HepG2 (cell line): ENCODE results near the gene DBNDD2. TPM values are rescaled to one million over a fixed set of nuclear protein-coding genes. Genes with fewer than 3 reads are reported as not detected.
A peak's percentile ranks its signal among the peaks of the same experiment; 100 is the strongest.

Source experiments
- CTCF ChIP-seq: sonication (generic); formaldehyde crosslinking; IDR thresholded peaks from 2 replicates; pipeline ENCODE4 v1.5.0; 2020; ENCODE audit warnings: mild to moderate bottlenecking, missing genetic modification reagents, moderate library complexity
- FOXJ3 ChIP-seq: sonication (generic); formaldehyde crosslinking; IDR thresholded peaks from 2 replicates; pipeline ENCODE4 v1.4.0; 2020; ENCODE audit warnings: missing genetic modification reagents, mild to moderate bottlenecking, borderline replicate concordance
- GMEB1 ChIP-seq: sonication (generic); formaldehyde crosslinking; IDR thresholded peaks from 2 replicates; pipeline ENCODE4 v1.5.1; 2020; ENCODE audit warnings: missing genetic modification reagents, mild to moderate bottlenecking, borderline replicate concordance
- GMEB2 ChIP-seq: IDR thresholded peaks from 2 replicates; pipeline ENCODE4 v1.6.1; 2016; ENCODE audit warnings: missing biosample characterization, missing genetic modification reagents, low read depth
- HOXA9 ChIP-seq: sonication (generic); formaldehyde crosslinking; IDR thresholded peaks from 2 replicates; pipeline ENCODE4 v1.8.1; 2022; ENCODE audit warnings: missing genetic modification reagents, mild to moderate bottlenecking, moderate library complexity, borderline replicate concordance
- NFE2L1 ChIP-seq: sonication (generic); formaldehyde crosslinking; IDR thresholded peaks from 2 replicates; pipeline ENCODE4 v1.4.0; 2020; ENCODE audit warnings: missing genetic modification reagents, mild to moderate bottlenecking, borderline replicate concordance
- ONECUT2 ChIP-seq: sonication (generic); formaldehyde crosslinking; IDR thresholded peaks from 2 replicates; pipeline ENCODE4 v1.4.0; 2020; ENCODE audit warnings: missing genetic modification reagents
- RERE ChIP-seq: IDR thresholded peaks from 2 replicates; pipeline ENCODE4 v1.6.1; 2016; ENCODE audit warnings: low read depth, missing genetic modification reagents, missing compliant biosample characterization
- RFX1 ChIP-seq: fragments of 450-650 bp; IDR thresholded peaks from 2 replicates; pipeline ENCODE4 v1.6.1; 2017
- SMARCE1 ChIP-seq: fragments of 450-650 bp; IDR thresholded peaks from 2 replicates; pipeline ENCODE4 v1.6.1; 2017; ENCODE audit warnings: borderline replicate concordance
- SOX13 ChIP-seq, 3 experiments: fragments of 450-650 bp in 1 of 3; sonication (generic) in 1 of 3; formaldehyde crosslinking in 1 of 3; IDR thresholded peaks in 2 of 3; conservative IDR thresholded peaks in 1 of 3; 2 replicates each; pipeline versions ENCODE4 v1.5.0 to v1.6.1; 2016 to 2020; ENCODE audit warnings: antibody characterized with exemption in 1 of 3, mild to moderate bottlenecking in 1 of 3, missing compliant biosample characterization in 1 of 3, missing genetic modification reagents in 1 of 3, moderate library complexity in 1 of 3
- TBL1XR1 ChIP-seq: fragments of 150-350 bp; IDR thresholded peaks from 2 replicates; pipeline ENCODE4 v1.6.1; 2014; ENCODE audit warnings: borderline replicate concordance, low read length; ENCODE audit not compliant: partially characterized antibody
- TOPORS ChIP-seq: sonication (generic); formaldehyde crosslinking; IDR thresholded peaks from 2 replicates; pipeline ENCODE4 v1.8.0; 2023; ENCODE audit warnings: mild to moderate bottlenecking, missing genetic modification reagents
- ZNF138 ChIP-seq: sonication (generic); formaldehyde crosslinking; IDR thresholded peaks from 2 replicates; pipeline ENCODE4 v1.5.0; 2020; ENCODE audit warnings: mild to moderate bottlenecking, low read depth, missing genetic modification reagents
- ZNF263 ChIP-seq: sonication (generic); formaldehyde crosslinking; IDR thresholded peaks from 2 replicates; pipeline ENCODE4 v1.4.0; 2020; ENCODE audit warnings: missing genetic modification reagents
- ZNF549 ChIP-seq: sonication (generic); formaldehyde crosslinking; IDR thresholded peaks from 2 replicates; pipeline ENCODE4 v1.5.0; 2020; ENCODE audit warnings: missing genetic modification reagents
- ZNF569 ChIP-seq: sonication (generic); formaldehyde crosslinking; IDR thresholded peaks from 2 replicates; pipeline ENCODE4 v1.5.0; 2020; ENCODE audit warnings: mild to moderate bottlenecking, missing genetic modification reagents, moderate library complexity, borderline replicate concordance
- polyA plus RNA-seq, 8 experiments: library from polyadenylated mRNA; depleted of rRNA in 3 of 8; stranded (reverse) in 7 of 8; unstranded in 1 of 8; fragments of >200 nt; fragmentation: Illumina TruSeq in 4 of 8; extraction: Trizol in 4 of 8; gene quantifications; 2 replicates each; pipeline versions ENCODE4 v1.2.1 to v1.2.3, GENCODE V29; 2011 to 2016; ENCODE audit warnings: low read depth in 4 of 8, missing spikeins in 1 of 8, mixed read lengths in 1 of 8; ENCODE audit not compliant: insufficient read depth in 1 of 8
- total RNA-seq, 5 experiments: library from RNA; depleted of rRNA; stranded (reverse); fragments of >200 nt; fragmentation: Illumina TruSeq; extraction: Trizol; gene quantifications; 2 replicates each; pipeline ENCODE4 v1.2.3, GENCODE V29; 2016; ENCODE audit warnings: low read depth in 1 of 5

The DBNDD2 gene
- total and polyA plus RNA-seq, 2 of the 13 experiments (the other 11 are each of a cell fraction or from before 2014, with no cell fraction given): 16.7 to 47.6 TPM

GRCh38 chr20:45362804-45363610, 45.1 kb upstream of the DBNDD2 start, which contains the start of gene SYS1 (continued):
- TF ChIP-seq RERE (CRISPR knock-in tag) (peak; percentile 64), FOXJ3 (no peak; the same call in 1 of the 2 replicates), ZNF569 (no peak; the same call in 1 of the 2 replicates), TOPORS (CRISPR knock-in tag) (no peak; the same call in 1 of the 2 replicates), RFX1 (peak; percentile 97), HOXA9 (0 out of 2 replicates have a peak, but pooled peaks have one; percentile 29), GMEB2 (CRISPR knock-in tag) (peak; percentile 86), GMEB1 (CRISPR knock-in tag) (peak; percentile 98), ZNF138 (CRISPR knock-in tag) (peak; percentile 78; the same call in 1 of the 2 replicates), TBL1XR1 (no peak), NFE2L1 (CRISPR knock-in tag) (peak; percentile 90; the same call in 1 of the 2 replicates), CTCF (CRISPR knock-in tag) (peak; percentile 99), SOX13 (IDR thresholded peaks at IDR 0.05) (peak; percentile 47; the same call in 1 of the 2 replicates), SOX13 (CRISPR knock-in tag; conservative IDR thresholded peaks at IDR 0.05 in 1 of 2, IDR thresholded peaks at IDR 0.05 in 1 of 2) (peak in 1 of 2 experiments; percentile 53; a peak in 1 of 4 replicates), ZNF263 (peak; percentile 86), SMARCE1 (no peak), ZNF549 (no peak; the same call in 1 of the 2 replicates), ONECUT2 (peak; percentile 25; the same call in 1 of the 2 replicates)
